ENCODE measurements around the gene FAXDC2. TPM values are rescaled to one million over a fixed set of nuclear protein-coding genes. Genes with fewer than 3 reads are reported as not detected.

Gene FAXDC2
- total and polyA plus RNA-seq, 9 of the 15 experiments (the other 6 are each of a cell fraction or from before 2014, with no cell fraction given): 2.4 to 30.0 (median 9.9) TPM

- TF ChIP-seq RREB1 (CRISPR knock-in tag; IDR thresholded peaks at IDR 0.05) (no peak), FOXK2 (conservative IDR thresholded peaks at IDR 0.05 in 1 of 2, IDR thresholded peaks at IDR 0.05 in 1 of 2; ENCODE audit: low read depth in 2 of 2) (peak in 1 of 2 experiments; percentile 45; a peak in 1 of 4 replicates), SP1 (CRISPR knock-in tag; IDR thresholded peaks at IDR 0.05) (peak; percentile 39; the same call in 1 of the 2 replicates), ESRRB (CRISPR knock-in tag; IDR thresholded peaks at IDR 0.05; ENCODE audit: borderline replicate concordance) (no peak), CTBP1 (IDR thresholded peaks at IDR 0.05; ENCODE audit: borderline replicate concordance) (peak; percentile 25; the same call in 1 of the 2 replicates), ZNF583 (CRISPR knock-in tag; IDR thresholded peaks at IDR 0.05) (no peak), MTA3 (IDR thresholded peaks at IDR 0.05; ENCODE audit: borderline replicate concordance) (no peak), EP300 (IDR thresholded peaks at IDR 0.05; ENCODE audit: low read length) (no peak), NR2C1 (IDR thresholded peaks at IDR 0.05) (no peak), NR2C1 (tag; IDR thresholded peaks at IDR 0.05) (no peak), ZKSCAN1 (IDR thresholded peaks at IDR 0.05; ENCODE audit: low read depth, low read length) (no peak), SIN3A (IDR thresholded peaks at IDR 0.05; ENCODE audit: borderline replicate concordance in 2 of 2, control insufficient read depth in 1 of 2, low read depth in 2 of 2, low read length in 2 of 2) (no peak), ZNF165 (CRISPR knock-in tag; IDR thresholded peaks at IDR 0.05; ENCODE audit: borderline replicate concordance) (no peak), ZNF445 (CRISPR knock-in tag; IDR thresholded peaks at IDR 0.05; ENCODE audit: low read depth) (no peak), FOXJ2 (tag; IDR thresholded peaks at IDR 0.05) (no peak), ELK1 (CRISPR knock-in tag; IDR thresholded peaks at IDR 0.05) (no peak)
- TF ChIP-seq, protein P1, sequence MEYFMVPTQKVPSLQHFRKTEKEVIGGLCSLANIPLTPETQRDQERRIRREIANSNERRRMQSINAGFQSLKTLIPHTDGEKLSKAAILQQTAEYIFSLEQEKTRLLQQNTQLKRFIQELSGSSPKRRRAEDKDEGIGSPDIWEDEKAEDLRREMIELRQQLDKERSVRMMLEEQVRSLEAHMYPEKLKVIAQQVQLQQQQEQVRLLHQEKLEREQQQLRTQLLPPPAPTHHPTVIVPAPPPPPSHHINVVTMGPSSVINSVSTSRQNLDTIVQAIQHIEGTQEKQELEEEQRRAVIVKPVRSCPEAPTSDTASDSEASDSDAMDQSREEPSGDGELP (CRISPR knock-in tag; IDR thresholded peaks at IDR 0.05; ENCODE audit: borderline replicate concordance): 0 out of 2 replicates have a peak, but pooled peaks have one; percentile 17
- TF ChIP-seq, protein P2, sequence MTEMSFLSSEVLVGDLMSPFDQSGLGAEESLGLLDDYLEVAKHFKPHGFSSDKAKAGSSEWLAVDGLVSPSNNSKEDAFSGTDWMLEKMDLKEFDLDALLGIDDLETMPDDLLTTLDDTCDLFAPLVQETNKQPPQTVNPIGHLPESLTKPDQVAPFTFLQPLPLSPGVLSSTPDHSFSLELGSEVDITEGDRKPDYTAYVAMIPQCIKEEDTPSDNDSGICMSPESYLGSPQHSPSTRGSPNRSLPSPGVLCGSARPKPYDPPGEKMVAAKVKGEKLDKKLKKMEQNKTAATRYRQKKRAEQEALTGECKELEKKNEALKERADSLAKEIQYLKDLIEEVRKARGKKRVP (CRISPR knock-in tag; IDR thresholded peaks at IDR 0.05): no peak
Measured at GRCh38 chr5:154850255-154851062, at the start of gene FAXDC2 (continued).

All from K562 (cell line).